ENCODE results near the gene NPFF. TPM values are rescaled to one million over a fixed set of nuclear protein-coding genes. Genes with fewer than 3 reads are reported as not detected.

Gene NPFF
- total RNA-seq, 2 experiments from 2014 or later, result not detected

- POLR2A ChIA-PET, result interaction anchor here (0.9 kb wide), 1 partner anchor 14 kb away, joined by 4 read pairs; the partner anchor contains the start of gene TARBP2
- no peak overlapping the region for H3K27ac Mint-ChIP-seq
- no peaks in the 10 kb centered on the region for H3K4me1 ChIP-seq (ENCODE audit: insufficient read depth, low read length)
- ATAC-seq (ENCODE audit: poor library complexity) (no peak), DNase-seq (no peak)
- H3K4me3 Mint-ChIP-seq, result no peak overlapping the region
- H3K4me1 Mint-ChIP-seq (ENCODE audit: low read depth), result no peaks in the 10 kb centered on the region
- H3K4me3 ChIP-seq (ENCODE audit: low read length), result no peak overlapping the region
- intact Hi-C loops (cut with DNase I, micrococcal nuclease), result no loop called here
- no peak overlapping the region for H3K27ac ChIP-seq (ENCODE audit: low read depth in 1 of 2, low read length in 2 of 2)
- CTCF ChIA-PET, result no interaction called here
- no peaks in the 10 kb centered on the region for H3K27me3 Mint-ChIP-seq
- no peaks in the 10 kb centered on the region for H3K9me3 ChIP-seq (ENCODE audit: control insufficient read depth in 1 of 2, insufficient read depth in 1 of 2, low read length in 2 of 2)
- H3K36me3 ChIP-seq (ENCODE audit: insufficient read depth, low read length), result peaks cover 82% of the 10 kb centered on the region
- no peak for TF ChIP-seq CTCF (IDR thresholded peaks at IDR 0.05)
- no peaks in the 10 kb centered on the region for H3K27me3 ChIP-seq (ENCODE audit: control insufficient read depth in 1 of 2, insufficient read depth in 2 of 2, low read length in 2 of 2)
- H3K9me3 Mint-ChIP-seq, result no peaks in the 10 kb centered on the region
- H3K36me3 Mint-ChIP-seq (ENCODE audit: low read depth), result peaks cover 72% of the 10 kb centered on the region
These were observed 8.0 kb upstream of the NPFF start for GRCh38 chr12:53515291-53515680.

GRCh38 chr12:53514628-53515290 lies 7.5 kb upstream of the NPFF start:
- ChIA-PET CTCF (no interaction called here), POLR2A (interaction anchor here (0.9 kb wide), 1 partner anchor 14 kb away, joined by 4 read pairs; the partner anchor contains the start of gene TARBP2)
- intact Hi-C loops (cut with DNase I, micrococcal nuclease), result no loop called here
- no peak overlapping the region for H3K27ac Mint-ChIP-seq
- H3K36me3 Mint-ChIP-seq (ENCODE audit: low read depth), result peaks cover 67% of the 10 kb centered on the region
- no peaks in the 10 kb centered on the region for H3K4me1 Mint-ChIP-seq (ENCODE audit: low read depth)
- Histone ChIP-seq H3K9me3 (ENCODE audit: control insufficient read depth in 1 of 2, insufficient read depth in 1 of 2, low read length in 2 of 2) (no peaks in the 10 kb centered on the region), H3K27me3 (ENCODE audit: control insufficient read depth in 1 of 2, insufficient read depth in 2 of 2, low read length in 2 of 2) (no peaks in the 10 kb centered on the region), H3K4me1 (ENCODE audit: insufficient read depth, low read length) (no peaks in the 10 kb centered on the region), H3K36me3 (ENCODE audit: insufficient read depth, low read length) (peaks cover 78% of the 10 kb centered on the region), H3K4me3 (ENCODE audit: low read length) (no peak overlapping the region), H3K27ac (ENCODE audit: low read depth in 1 of 2, low read length in 2 of 2) (no peak overlapping the region)
- H3K27me3 Mint-ChIP-seq, result no peaks in the 10 kb centered on the region
- ATAC-seq (ENCODE audit: poor library complexity), result no peak
- H3K9me3 Mint-ChIP-seq, result no peaks in the 10 kb centered on the region
- DNase-seq, result no peak
- no peak overlapping the region for H3K4me3 Mint-ChIP-seq
- no peak for TF ChIP-seq CTCF (IDR thresholded peaks at IDR 0.05)

DNA sequence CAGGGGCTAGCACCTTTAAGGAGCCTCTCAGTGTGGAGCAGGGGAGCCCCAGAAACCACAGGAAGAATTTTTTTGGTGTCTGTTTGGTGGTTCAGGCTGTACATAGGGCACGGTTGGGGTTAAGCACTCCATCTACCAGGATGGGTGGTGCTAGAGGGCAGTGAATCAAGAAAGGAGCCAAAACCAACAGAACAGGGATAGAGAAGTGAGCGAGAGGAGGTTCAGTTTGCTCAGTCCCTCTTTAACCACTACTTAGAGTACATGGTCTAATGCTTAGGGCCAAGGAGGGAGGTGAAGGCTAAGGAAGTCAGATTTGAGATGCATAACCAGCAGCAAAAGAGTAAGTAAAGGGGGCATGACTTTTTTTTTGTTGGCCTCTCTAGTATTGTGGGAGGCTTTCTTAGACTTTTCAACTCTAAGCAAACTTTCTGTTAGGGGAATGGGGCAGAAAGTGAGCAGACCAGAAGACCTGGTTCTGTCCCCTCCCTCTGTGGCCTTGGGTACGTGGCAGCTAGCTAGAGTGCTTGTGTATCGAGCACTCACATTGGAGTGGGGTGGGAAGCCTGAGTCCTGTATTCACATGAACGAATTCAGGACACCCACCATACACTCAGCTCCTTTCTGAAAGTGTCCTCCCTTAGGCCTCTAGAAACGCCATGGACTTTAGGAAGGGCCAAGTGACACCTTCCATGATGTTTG lies 6.6 kb upstream of the NPFF start:
- peaks cover 60% of the 10 kb centered on the region for H3K36me3 Mint-ChIP-seq (ENCODE audit: low read depth)
- CTCF ChIA-PET, result no interaction called here

More for the DNA sequence above, 6.6 kb upstream of the NPFF start:
- ATAC-seq (ENCODE audit: poor library complexity), result no peak
- Mint-ChIP-seq H3K9me3 (no peaks in the 10 kb centered on the region), H3K4me3 (no peak overlapping the region), H3K4me1 (ENCODE audit: low read depth) (peaks cover under 1% of the 10 kb centered on the region), H3K27me3 (no peaks in the 10 kb centered on the region), H3K27ac (no peak overlapping the region)
- H3K27ac ChIP-seq (ENCODE audit: low read depth in 1 of 2, low read length in 2 of 2), result no peak overlapping the region
- H3K36me3 ChIP-seq (ENCODE audit: insufficient read depth, low read length), result peaks cover 72% of the 10 kb centered on the region
- no peaks in the 10 kb centered on the region for H3K27me3 ChIP-seq (ENCODE audit: control insufficient read depth in 1 of 2, insufficient read depth in 2 of 2, low read length in 2 of 2)
- no peaks in the 10 kb centered on the region for H3K9me3 ChIP-seq (ENCODE audit: control insufficient read depth in 1 of 2, insufficient read depth in 1 of 2, low read length in 2 of 2)
- no peak overlapping the region for H3K4me3 ChIP-seq (ENCODE audit: low read length)
- POLR2A ChIA-PET, result no interaction called here
- peaks cover 2% of the 10 kb centered on the region for H3K4me1 ChIP-seq (ENCODE audit: insufficient read depth, low read length)
- intact Hi-C loops (cut with DNase I, micrococcal nuclease), result no loop called here
- no peak for DNase-seq
- TF ChIP-seq CTCF (IDR thresholded peaks at IDR 0.05), result no peak

All from CD4-positive, alpha-beta T cell (primary cell).